OCI-LY1 (cell line): ENCODE results near the gene HCN4.

Source experiments
- H2AFZ ChIP-seq: fragments of 200-600 bp; sonication (generic), shearing (Covaris generic); 2 replicates; pipeline ENCODE4 v1.6.0; 2014; ENCODE audit warnings: antibody characterized with exemption, mild to moderate bottlenecking, low read length
- H3F3A ChIP-seq: fragments of 200-600 bp; sonication (generic), shearing (Covaris generic); 2 replicates; pipeline ENCODE4 v1.6.0; 2014; ENCODE audit warnings: mild to moderate bottlenecking, antibody characterized with exemption, low read length, moderate library complexity; ENCODE audit not compliant: insufficient read depth
- H3K27ac ChIP-seq: fragments of 200-600 bp; sonication (generic); 2 replicates; pipeline ENCODE4 v1.5.1; 2014; ENCODE audit warnings: low read length, mixed run types, mild to moderate bottlenecking, low read depth; ENCODE audit not compliant: poor library complexity, severe bottlenecking
- H3K27me3 ChIP-seq: fragments of 200-600 bp; sonication (generic); 2 replicates; pipeline ENCODE4 v1.6.0; 2014; ENCODE audit warnings: antibody characterized with exemption, mild to moderate bottlenecking, low read length, moderate library complexity; ENCODE audit not compliant: insufficient read depth
- H3K36me3 ChIP-seq: fragments of 200-600 bp; sonication (generic); 2 replicates; pipeline ENCODE4 v1.6.1; 2014; ENCODE audit warnings: mild to moderate bottlenecking, antibody characterized with exemption, low read length, moderate library complexity, mixed read lengths; ENCODE audit not compliant: insufficient read depth
- H3K4me1 ChIP-seq: fragments of 200-600 bp; sonication (generic); 2 replicates; pipeline ENCODE4 v1.5.1; 2014; ENCODE audit warnings: mild to moderate bottlenecking, low read length, moderate library complexity; ENCODE audit not compliant: insufficient read depth, severe bottlenecking
- H3K4me2 ChIP-seq: fragments of 200-600 bp; sonication (generic), shearing (Covaris generic); 2 replicates; pipeline ENCODE4 v1.6.1; 2014; ENCODE audit warnings: low read length
- H3K4me3 ChIP-seq: fragments of 200-600 bp; sonication (generic); 2 replicates; pipeline ENCODE4 v1.5.1; 2014; ENCODE audit warnings: low read length, low read depth, mild to moderate bottlenecking, mixed read lengths; ENCODE audit not compliant: poor library complexity, severe bottlenecking
- H3K79me2 ChIP-seq: fragments of 200-600 bp; shearing (Covaris generic); 2 replicates; pipeline ENCODE4 v1.6.1; 2016; ENCODE audit warnings: mixed run types, low read length, mixed read lengths; ENCODE audit not compliant: insufficient read depth
- H3K9ac ChIP-seq: fragments of 200-600 bp; sonication (generic), shearing (Covaris generic); 2 replicates; pipeline ENCODE4 v1.6.1; 2014; ENCODE audit warnings: mild to moderate bottlenecking, low read length, mixed read lengths
- H3K9me2 ChIP-seq: fragments of 200-600 bp; sonication (generic), shearing (Covaris generic); 2 replicates; pipeline ENCODE4 v1.6.1; 2014; ENCODE audit warnings: low read depth, mild to moderate bottlenecking, low read length, mixed read lengths
- H3K9me3 ChIP-seq: fragments of 200-600 bp; shearing (Covaris generic); 2 replicates; pipeline ENCODE4 v1.6.1; 2014; ENCODE audit warnings: low read length, mixed read lengths
- H4K20me1 ChIP-seq: fragments of 200-600 bp; sonication (generic), shearing (Covaris generic); 2 replicates; pipeline ENCODE4 v1.6.0; 2016; ENCODE audit warnings: mild to moderate bottlenecking, low read length; ENCODE audit not compliant: insufficient read depth
- EZH2 ChIP-seq: fragments of 200-600 bp; sonication (generic), shearing (Covaris generic); IDR thresholded peaks from 2 replicates; pipeline ENCODE4 v1.8.0; 2017; ENCODE audit warnings: borderline replicate concordance, mixed run types, mild to moderate bottlenecking, antibody characterized with exemption, low read length, moderate library complexity, mixed read lengths
- TF ChIP-seq, protein P1 (sequence below): fragments of 200-600 bp; sonication (generic), shearing (Covaris generic); IDR thresholded peaks from 2 replicates; pipeline ENCODE4 v1.5.1; 2017; ENCODE audit warnings: mild to moderate bottlenecking, antibody characterized with exemption, low read length, moderate library complexity, mixed read lengths

Gene HCN4

DNA sequence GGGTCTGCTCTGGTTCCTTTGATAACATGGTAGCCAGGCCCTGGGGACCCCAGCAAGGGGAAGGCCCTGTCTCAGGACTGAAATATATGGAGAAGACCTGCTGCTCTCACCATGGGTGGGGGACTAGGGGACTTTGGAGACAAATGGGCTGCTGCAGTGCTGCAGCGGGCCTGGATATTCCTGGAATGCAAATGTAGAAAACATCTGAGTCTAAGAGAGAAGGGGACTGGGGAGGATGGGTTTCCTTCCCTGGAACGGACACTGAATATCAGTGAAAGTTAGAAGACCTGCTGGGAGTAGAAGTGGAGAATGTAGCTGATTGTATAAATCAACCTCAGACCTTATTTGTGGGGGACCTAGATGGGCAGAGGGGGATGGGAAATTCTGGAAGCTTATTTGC lies 3.1 kb upstream of the HCN4 start:
- Histone ChIP-seq H3K36me3 (no peaks in the 10 kb centered on the region), H2AFZ (no peak overlapping the region), H3K79me2 (no peaks in the 10 kb centered on the region), H3K27ac (no peak overlapping the region), H3K9me2 (no peaks in the 10 kb centered on the region), H3K9ac (no peak overlapping the region), H3K9me3 (no peaks in the 10 kb centered on the region), H3K4me1 (no peaks in the 10 kb centered on the region), H3K4me3 (no peak overlapping the region), H3K27me3 (no peaks in the 10 kb centered on the region), H4K20me1 (no peaks in the 10 kb centered on the region), H3F3A (no peaks in the 10 kb centered on the region), H3K4me2 (no peak overlapping the region)
- TF ChIP-seq, protein P1, sequence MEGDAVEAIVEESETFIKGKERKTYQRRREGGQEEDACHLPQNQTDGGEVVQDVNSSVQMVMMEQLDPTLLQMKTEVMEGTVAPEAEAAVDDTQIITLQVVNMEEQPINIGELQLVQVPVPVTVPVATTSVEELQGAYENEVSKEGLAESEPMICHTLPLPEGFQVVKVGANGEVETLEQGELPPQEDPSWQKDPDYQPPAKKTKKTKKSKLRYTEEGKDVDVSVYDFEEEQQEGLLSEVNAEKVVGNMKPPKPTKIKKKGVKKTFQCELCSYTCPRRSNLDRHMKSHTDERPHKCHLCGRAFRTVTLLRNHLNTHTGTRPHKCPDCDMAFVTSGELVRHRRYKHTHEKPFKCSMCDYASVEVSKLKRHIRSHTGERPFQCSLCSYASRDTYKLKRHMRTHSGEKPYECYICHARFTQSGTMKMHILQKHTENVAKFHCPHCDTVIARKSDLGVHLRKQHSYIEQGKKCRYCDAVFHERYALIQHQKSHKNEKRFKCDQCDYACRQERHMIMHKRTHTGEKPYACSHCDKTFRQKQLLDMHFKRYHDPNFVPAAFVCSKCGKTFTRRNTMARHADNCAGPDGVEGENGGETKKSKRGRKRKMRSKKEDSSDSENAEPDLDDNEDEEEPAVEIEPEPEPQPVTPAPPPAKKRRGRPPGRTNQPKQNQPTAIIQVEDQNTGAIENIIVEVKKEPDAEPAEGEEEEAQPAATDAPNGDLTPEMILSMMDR, result no peak
- no peak for TF ChIP-seq EZH2

GRCh38 chr15:73370151-73370550 lies 1.4 kb upstream of the HCN4 start:
- no peaks in the 10 kb centered on the region for H3K9me2 ChIP-seq
- H3F3A ChIP-seq, result no peaks in the 10 kb centered on the region
- H3K36me3 ChIP-seq, result no peaks in the 10 kb centered on the region
- no peak overlapping the region for H3K4me3 ChIP-seq
- no peak overlapping the region for H2AFZ ChIP-seq
- H3K9me3 ChIP-seq, result no peaks in the 10 kb centered on the region
- no peak overlapping the region for H3K9ac ChIP-seq
- TF ChIP-seq EZH2, result no peak
- TF ChIP-seq, protein P1, result no peak
- H3K27ac ChIP-seq, result no peak overlapping the region
- no peaks in the 10 kb centered on the region for H4K20me1 ChIP-seq
- no peaks in the 10 kb centered on the region for H3K27me3 ChIP-seq
- no peaks in the 10 kb centered on the region for H3K79me2 ChIP-seq
- no peak overlapping the region for H3K4me2 ChIP-seq
- no peaks in the 10 kb centered on the region for H3K4me1 ChIP-seq

- H3K9ac ChIP-seq, result no peak overlapping the region
- no peaks in the 10 kb centered on the region for H3K9me2 ChIP-seq
- H3K4me3 ChIP-seq, result no peak overlapping the region
- H4K20me1 ChIP-seq, result no peaks in the 10 kb centered on the region
- H3F3A ChIP-seq, result no peaks in the 10 kb centered on the region
- TF ChIP-seq EZH2, result no peak
- TF ChIP-seq, protein P1, result no peak
- H3K27me3 ChIP-seq, result no peaks in the 10 kb centered on the region
- no peaks in the 10 kb centered on the region for H3K9me3 ChIP-seq
- H3K4me1 ChIP-seq, result no peaks in the 10 kb centered on the region
- H3K27ac ChIP-seq, result no peak overlapping the region
- no peaks in the 10 kb centered on the region for H3K79me2 ChIP-seq
- H2AFZ ChIP-seq, result no peak overlapping the region
- no peak overlapping the region for H3K4me2 ChIP-seq
- H3K36me3 ChIP-seq, result no peaks in the 10 kb centered on the region
Observed at GRCh38 chr15:73369154-73369694, 466 bp upstream of the HCN4 start.
